Measurements from ENCODE around the gene DLG4.

Gene DLG4

GRCh38 chr17:7141824-7142223 is 77.8 kb downstream of the DLG4 start:
- no peak for DNase-seq

GRCh38 chr17:7139400-7139799 is 80.2 kb downstream of the DLG4 start:
- DNase-seq: no peak

- DNase-seq: no peak
Observed at GRCh38 chr17:7138800-7139381, 80.7 kb downstream of the DLG4 start.

GRCh38 chr17:7137171-7137943 is 82.3 kb downstream of the DLG4 start:
- no peak for DNase-seq

Measured in NK-92 treated with Interleukin-12 subunit alpha and Interleukin-12 subunit beta, amount 100 ng/mL, for 24 hours (cell line).